Cardiac fibroblast (primary cell): ENCODE results near the gene UBE2E2.

Experiments
- DNase-seq, 2 donors: peaks; one replicate each; pipeline versions ENCODE4 v3.0.0 to v3.0.0-alpha.2; 2010; ENCODE audit warnings: low read depth in 2 of 2
- H3K4me3 ChIP-seq, 2 donors: replicated peaks in 1 of 2; 1 replicate in 1 of 2; 2 replicates in 1 of 2; pipeline ENCODE4 v1.5.1; 2011; ENCODE audit warnings: low read depth in 2 of 2, low read length in 2 of 2, mild to moderate bottlenecking in 2 of 2, moderate library complexity in 1 of 2
- TF ChIP-seq, protein P1 (sequence below): IDR thresholded peaks from one replicate; pipeline ENCODE4 v1.5.1; 2011; ENCODE audit warnings: low read depth, mild to moderate bottlenecking, low read length, inconsistent platforms

The UBE2E2 gene

GRCh38 chr3:23189187-23189586 is 13.9 kb upstream of the UBE2E2 start:
- DNase-seq, result no peak
- TF ChIP-seq, protein P1, sequence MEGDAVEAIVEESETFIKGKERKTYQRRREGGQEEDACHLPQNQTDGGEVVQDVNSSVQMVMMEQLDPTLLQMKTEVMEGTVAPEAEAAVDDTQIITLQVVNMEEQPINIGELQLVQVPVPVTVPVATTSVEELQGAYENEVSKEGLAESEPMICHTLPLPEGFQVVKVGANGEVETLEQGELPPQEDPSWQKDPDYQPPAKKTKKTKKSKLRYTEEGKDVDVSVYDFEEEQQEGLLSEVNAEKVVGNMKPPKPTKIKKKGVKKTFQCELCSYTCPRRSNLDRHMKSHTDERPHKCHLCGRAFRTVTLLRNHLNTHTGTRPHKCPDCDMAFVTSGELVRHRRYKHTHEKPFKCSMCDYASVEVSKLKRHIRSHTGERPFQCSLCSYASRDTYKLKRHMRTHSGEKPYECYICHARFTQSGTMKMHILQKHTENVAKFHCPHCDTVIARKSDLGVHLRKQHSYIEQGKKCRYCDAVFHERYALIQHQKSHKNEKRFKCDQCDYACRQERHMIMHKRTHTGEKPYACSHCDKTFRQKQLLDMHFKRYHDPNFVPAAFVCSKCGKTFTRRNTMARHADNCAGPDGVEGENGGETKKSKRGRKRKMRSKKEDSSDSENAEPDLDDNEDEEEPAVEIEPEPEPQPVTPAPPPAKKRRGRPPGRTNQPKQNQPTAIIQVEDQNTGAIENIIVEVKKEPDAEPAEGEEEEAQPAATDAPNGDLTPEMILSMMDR, result no peak
- H3K4me3 ChIP-seq, result no peak overlapping the region

- no peak for DNase-seq
- TF ChIP-seq, protein P1, result no peak
- H3K4me3 ChIP-seq, result no peak overlapping the region
Observed at GRCh38 chr3:23192816-23193215, 10.3 kb upstream of the UBE2E2 start.

DNA sequence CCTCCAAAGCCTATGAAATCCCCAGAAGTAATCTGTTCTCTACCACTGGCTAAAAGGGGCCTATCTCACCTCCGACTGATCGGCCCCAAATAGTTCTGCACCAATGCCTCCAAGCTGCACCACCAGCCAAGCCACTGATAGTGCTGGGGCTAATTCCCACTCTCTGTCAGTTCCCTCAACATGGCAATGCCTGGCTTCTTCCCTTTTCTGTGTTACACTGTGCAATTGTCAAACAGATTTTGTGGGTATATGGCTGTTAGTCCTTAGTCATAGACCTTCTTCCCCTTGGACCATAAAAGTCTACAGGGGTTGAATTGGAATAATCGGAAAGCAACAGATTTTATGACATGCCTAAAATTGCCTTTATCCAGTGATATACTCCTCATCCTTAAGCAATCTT is 9.3 kb upstream of the UBE2E2 start:
- TF ChIP-seq, protein P1, result no peak
- H3K4me3 ChIP-seq, result no peak overlapping the region
- DNase-seq, result no peak

- TF ChIP-seq, protein P1, result no peak
Observed at GRCh38 chr3:23198801-23199200, 4.3 kb upstream of the UBE2E2 start.

GRCh38 chr3:23199649-23200048 is 3.5 kb upstream of the UBE2E2 start:
- DNase-seq, result no peak
- TF ChIP-seq, protein P1, result no peak
- H3K4me3 ChIP-seq, result no peak overlapping the region

More at GRCh38 chr3:23198801-23199200, 4.3 kb upstream of the UBE2E2 start:
- no peak overlapping the region for H3K4me3 ChIP-seq
- DNase-seq, result peak in 1 of 2 donors; percentile 14

DNA sequence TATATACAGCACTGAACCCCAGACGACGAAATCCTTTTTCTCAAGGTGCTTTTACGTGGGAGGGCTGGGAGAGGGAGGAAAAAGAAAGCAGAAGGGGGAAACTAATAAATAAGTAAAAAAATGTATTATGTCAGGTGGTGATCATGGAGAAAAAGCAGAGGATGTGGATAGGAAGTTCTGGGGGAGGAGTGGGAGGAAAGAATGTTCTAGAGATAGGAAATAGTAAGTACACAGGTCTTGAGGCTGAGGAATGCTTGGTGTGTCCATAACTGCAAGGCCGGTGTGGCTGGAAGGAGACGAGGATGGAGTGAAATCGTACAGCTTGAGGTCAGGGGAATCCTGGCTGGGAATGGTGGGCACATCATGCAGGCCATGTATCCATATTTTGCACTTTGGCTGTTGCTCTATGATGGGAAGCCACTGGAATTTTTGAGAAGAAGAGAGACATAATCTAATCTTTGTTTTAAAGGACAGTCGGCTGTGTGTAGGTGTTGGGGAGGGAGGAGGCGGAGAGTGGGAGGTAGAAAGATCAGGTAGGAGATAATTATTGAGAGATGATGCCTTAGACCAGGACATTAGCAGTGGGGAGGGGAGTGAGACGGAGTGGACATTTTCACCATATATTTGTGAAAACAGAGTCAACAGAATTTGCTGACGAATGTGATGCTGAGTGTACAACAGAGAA is 1.8 kb upstream of the UBE2E2 start:
- DNase-seq, result no peak
- TF ChIP-seq, protein P1, result no peak
- H3K4me3 ChIP-seq, result no peak overlapping the region
